Omental fat pad (tissue), 4 donors: ENCODE results near the gene SEC61A1. TPM values are rescaled to one million over a fixed set of nuclear protein-coding genes. Genes with fewer than 3 reads are reported as not detected.

ENCODE experiments used
- ATAC-seq: fragments of 150-250 bp; one replicate; pipeline ENCODE4 v1.9.1; 2016; ENCODE audit warnings: mild to moderate bottlenecking, moderate library complexity; ENCODE audit not compliant: low FRiP score
- DNase-seq: peaks from one replicate; pipeline ENCODE4 v3.0.0-alpha.2; 2019; ENCODE audit warnings: low spot score
- CTCF ChIP-seq, 3 donors: fragments of 450-650 bp; IDR thresholded peaks; one replicate each; pipeline ENCODE4 v1.5.1; 2016 to 2017; ENCODE audit warnings: antibody characterized with exemption in 3 of 3, mild to moderate bottlenecking in 3 of 3, moderate library complexity in 2 of 3
- total RNA-seq, 4 donors: library from RNA; depleted of rRNA; stranded (reverse); fragments of >200 nt; gene quantifications; one replicate each; pipeline ENCODE4 v1.1.0, GENCODE V29; 2016

The SEC61A1 gene
- total RNA-seq, 4 donors from 2014 or later: 125 to 208 (median 203) TPM

- no peak for TF ChIP-seq CTCF (IDR thresholded peaks at IDR 0.05)
- ATAC-seq (no peak), DNase-seq (no peak)
These were observed 14.4 kb downstream of the SEC61A1 start for GRCh38 chr3:128066676-128067075.

GRCh38 chr3:128067489-128067888, 15.3 kb downstream of the SEC61A1 start:
- DNase-seq: no peak
- ATAC-seq: no peak
- TF ChIP-seq CTCF (IDR thresholded peaks at IDR 0.05): no peak

GRCh38 chr3:128068156-128068620, 16.0 kb downstream of the SEC61A1 start:
- no peak for ATAC-seq
- no peak for TF ChIP-seq CTCF (IDR thresholded peaks at IDR 0.05)
- no peak for DNase-seq

- no peak for ATAC-seq
- no peak for DNase-seq
- TF ChIP-seq CTCF (IDR thresholded peaks at IDR 0.05): no peak
These were observed 17.0 kb downstream of the SEC61A1 start for GRCh38 chr3:128069271-128069670.

- ATAC-seq: no peak
- no peak for TF ChIP-seq CTCF (IDR thresholded peaks at IDR 0.05)
- no peak for DNase-seq
These were observed 18.8 kb downstream of the SEC61A1 start for GRCh38 chr3:128070898-128071591.

GRCh38 chr3:128071771-128072453, 19.7 kb downstream of the SEC61A1 start:
- DNase-seq: no peak
- no peak for ATAC-seq
- TF ChIP-seq CTCF (IDR thresholded peaks at IDR 0.05): no peak
